Thymus (tissue), 11 donors: ENCODE measurements around the gene RFTN1. TPM values are rescaled to one million over a fixed set of nuclear protein-coding genes. Genes with fewer than 3 reads are reported as not detected.

Experiments
- DNase-seq, 9 donors: peaks; one replicate each; pipeline ENCODE4 v3.0.0-alpha.2; 2013; ENCODE audit warnings: low spot score in 9 of 9, low read depth in 6 of 9, missing footprints in 1 of 9
- H3K27ac ChIP-seq, 2 donors: one replicate each; pipeline ENCODE4 v1.5.1; 2013; ENCODE audit warnings: control low read depth in 1 of 2, low read depth in 1 of 2, low read length in 1 of 2, mild to moderate bottlenecking in 1 of 2, moderate library complexity in 1 of 2
- H3K27me3 ChIP-seq, 2 donors: one replicate each; pipeline ENCODE4 v1.5.1; 2013; ENCODE audit warnings: low read length in 1 of 2; ENCODE audit not compliant: control insufficient read depth in 2 of 2, insufficient read depth in 1 of 2
- H3K36me3 ChIP-seq, 2 donors: one replicate each; pipeline ENCODE4 v1.5.1; 2013; ENCODE audit warnings: low read length in 1 of 2, mild to moderate bottlenecking in 1 of 2, moderate library complexity in 1 of 2; ENCODE audit not compliant: control insufficient read depth in 2 of 2, insufficient read depth in 2 of 2
- H3K4me1 ChIP-seq, 2 donors: one replicate each; pipeline ENCODE4 v1.5.1; 2013; ENCODE audit warnings: low read length in 2 of 2; ENCODE audit not compliant: control insufficient read depth in 2 of 2, insufficient read depth in 2 of 2
- H3K4me3 ChIP-seq, 2 donors: one replicate each; pipeline ENCODE4 v1.5.1; 2013; ENCODE audit warnings: low read length in 2 of 2, control low read depth in 1 of 2, mild to moderate bottlenecking in 1 of 2
- H3K9me3 ChIP-seq, 2 donors: one replicate each; pipeline ENCODE4 v1.5.1; 2013; ENCODE audit warnings: low read length in 1 of 2, mild to moderate bottlenecking in 1 of 2; ENCODE audit not compliant: control insufficient read depth in 2 of 2, insufficient read depth in 1 of 2
- WGBS: extraction: QIAGEN DNeasy Blood & Tissue Kit; methylation state at CpG from one replicate; pipeline ENCODE4 v1.1.7; 2013; 5-methylcytosine and 5-hydroxymethylcytosine counted together
- polyA plus RNA-seq: library from polyadenylated mRNA; stranded (reverse); fragments of 200-250 nt; gene quantifications from one replicate; pipeline ENCODE4 v1.2.3, GENCODE V29; 2013
- total RNA-seq: library from RNA; stranded (reverse); fragments of 120-200 nt; gene quantifications from one replicate; pipeline ENCODE4 v1.2.4, GENCODE V29; 2013
- donor health status: healthy.

RFTN1 gene
- total and polyA plus RNA-seq, 2 donors = 57.6 to 87.8 TPM

GRCh38 chr3:16386561-16386960 lies 126.9 kb downstream of the RFTN1 start:
- no peaks in the 10 kb centered on the region for H3K9me3 ChIP-seq
- no peak overlapping the region for H3K4me3 ChIP-seq
- H3K36me3 ChIP-seq = peaks cover 3 to 57% of the 10 kb centered on the region in 2 donors
- no peaks in the 10 kb centered on the region for H3K27me3 ChIP-seq
- peaks cover 25 to 40% of the 10 kb centered on the region in 2 donors for H3K4me1 ChIP-seq
- H3K27ac ChIP-seq = no peak overlapping the region
- WGBS = 71% methylated on average over 4 of the region's 4 CpGs
- DNase-seq = no peak

GRCh38 chr3:16385151-16385550 lies 128.3 kb downstream of the RFTN1 start:
- Histone ChIP-seq H3K36me3 (peaks cover 3 to 52% of the 10 kb centered on the region in 2 donors), H3K27me3 (no peaks in the 10 kb centered on the region), H3K27ac (no peak overlapping the region), H3K9me3 (no peaks in the 10 kb centered on the region), H3K4me1 (peaks cover 31 to 48% of the 10 kb centered on the region in 2 donors), H3K4me3 (no peak overlapping the region)
- DNase-seq = no peak
- whole genome bisulfite sequencing = 94% methylated on average over 5 of the region's 5 CpGs

- Histone ChIP-seq H3K9me3 (peaks cover 0 to under 1% of the 10 kb centered on the region in 2 donors), H3K36me3 (peaks cover 0 to 51% of the 10 kb centered on the region in 2 donors), H3K27me3 (no peaks in the 10 kb centered on the region), H3K4me1 (peaks cover 35 to 61% of the 10 kb centered on the region in 2 donors), H3K27ac (no peak overlapping the region), H3K4me3 (no peak overlapping the region)
- no peak for DNase-seq
- WGBS = 97% methylated on average over 1 of the region's 1 CpG
Observed at GRCh38 chr3:16383864-16384263, 129.6 kb downstream of the RFTN1 start.

- Histone ChIP-seq H3K9me3 (peaks cover 0 to 9% of the 10 kb centered on the region in 2 donors), H3K4me1 (peaks cover 40 to 68% of the 10 kb centered on the region in 2 donors), H3K4me3 (no peak overlapping the region), H3K27me3 (no peaks in the 10 kb centered on the region), H3K27ac (peak overlapping the region in 1 of 2 donors; percentile 21), H3K36me3 (peaks cover 0 to 54% of the 10 kb centered on the region in 2 donors)
- 85% methylated on average over 5 of the region's 5 CpGs for WGBS
- no peak for DNase-seq
Observed at GRCh38 chr3:16382845-16383244, 130.7 kb downstream of the RFTN1 start.

- no peak overlapping the region for H3K4me3 ChIP-seq
- DNase-seq = no peak
- H3K4me1 ChIP-seq = peaks cover 47 to 68% of the 10 kb centered on the region in 2 donors
- H3K9me3 ChIP-seq = peaks cover 0 to 12% of the 10 kb centered on the region in 2 donors
- peak overlapping the region in 1 of 2 donors; percentile 96 for H3K27ac ChIP-seq
- peaks cover under 1 to 55% of the 10 kb centered on the region in 2 donors for H3K36me3 ChIP-seq
- WGBS = 95% methylated on average over 4 of the region's 4 CpGs
- H3K27me3 ChIP-seq = no peaks in the 10 kb centered on the region
Observed at GRCh38 chr3:16381426-16381825, 132.1 kb downstream of the RFTN1 start.

GRCh38 chr3:16380421-16380820 lies 133.1 kb downstream of the RFTN1 start:
- DNase-seq = no peak
- Histone ChIP-seq H3K9me3 (peaks cover 0 to 12% of the 10 kb centered on the region in 2 donors), H3K27ac (peak overlapping the region; percentile 90 to 96), H3K4me1 (peaks cover 55 to 69% of the 10 kb centered on the region in 2 donors), H3K27me3 (no peaks in the 10 kb centered on the region), H3K4me3 (no peak overlapping the region), H3K36me3 (peaks cover 9 to 56% of the 10 kb centered on the region in 2 donors)
- WGBS = 95% methylated on average over 1 of the region's 1 CpG

- Histone ChIP-seq H3K4me1 (peaks cover 61 to 71% of the 10 kb centered on the region in 2 donors), H3K27me3 (no peaks in the 10 kb centered on the region), H3K27ac (peak overlapping the region; percentile 90 to 96), H3K36me3 (peaks cover 9 to 56% of the 10 kb centered on the region in 2 donors), H3K9me3 (peaks cover 0 to 12% of the 10 kb centered on the region in 2 donors), H3K4me3 (no peak overlapping the region)
- peak in 7 of 9 donors; percentile 30 to 85 (median 63) for DNase-seq
- WGBS = 5% methylated on average over 2 of the region's 2 CpGs
Observed at GRCh38 chr3:16379838-16380237, 133.7 kb downstream of the RFTN1 start.

GRCh38 chr3:16378920-16379319 lies 134.6 kb downstream of the RFTN1 start:
- peaks cover 0 to 12% of the 10 kb centered on the region in 2 donors for H3K9me3 ChIP-seq
- peaks cover 70 to 79% of the 10 kb centered on the region in 2 donors for H3K4me1 ChIP-seq
- no peak overlapping the region for H3K4me3 ChIP-seq
- 82% methylated on average over 3 of the region's 3 CpGs for WGBS
- H3K36me3 ChIP-seq = peaks cover 13 to 60% of the 10 kb centered on the region in 2 donors
- peak overlapping the region; percentile 85 to 96 for H3K27ac ChIP-seq
- no peak for DNase-seq
- no peaks in the 10 kb centered on the region for H3K27me3 ChIP-seq

- no peak overlapping the region for H3K4me3 ChIP-seq
- no peak for DNase-seq
- H3K4me1 ChIP-seq = peaks cover 74 to 85% of the 10 kb centered on the region in 2 donors
- H3K36me3 ChIP-seq = peaks cover 13 to 60% of the 10 kb centered on the region in 2 donors
- WGBS = 69% methylated on average over 3 of the region's 3 CpGs
- H3K27ac ChIP-seq = peak overlapping the region; percentile 85 to 96
- H3K9me3 ChIP-seq = peaks cover 0 to 12% of the 10 kb centered on the region in 2 donors
- no peaks in the 10 kb centered on the region for H3K27me3 ChIP-seq
Observed at GRCh38 chr3:16378415-16378814, 135.1 kb downstream of the RFTN1 start.
